GM19035 (cell line): ENCODE data around the gene DEXI.
A peak's percentile ranks its signal among the peaks of the same experiment; 100 is the strongest.
"Not testable (repeated sequence)": the region's sequence is repeated elsewhere in the genome, so short reads cannot be mapped to it uniquely, and the experiment has no call there.

Source experiments
- ATAC-seq: cut with Tn5 transposase; IDR thresholded peaks from one replicate; pipeline ENCODE4 v1.9.1; 2021; ENCODE audit not compliant: unreplicated experiment

Gene DEXI

DNA sequence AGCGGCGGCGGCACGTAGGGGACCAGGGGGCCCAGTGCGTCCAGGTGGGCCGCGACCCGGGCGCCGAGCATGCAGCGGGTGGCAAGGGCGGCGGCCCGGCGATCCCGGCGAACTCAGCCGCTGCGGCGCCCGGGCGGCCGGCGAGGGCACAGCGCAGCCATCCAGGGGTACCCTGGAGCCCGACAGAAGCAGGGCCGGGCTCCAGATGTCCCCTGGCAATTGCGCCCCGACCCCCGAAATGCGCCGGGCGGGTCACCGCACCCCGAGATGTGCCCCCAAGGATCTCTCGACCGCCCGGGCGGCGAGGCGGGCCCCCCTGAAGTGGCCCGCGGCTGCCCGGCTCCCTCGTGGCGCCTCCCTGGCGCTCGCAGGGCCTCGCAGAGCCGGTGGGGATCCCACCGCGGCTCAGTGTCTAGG lies 325 bp downstream of the DEXI start:
- ATAC-seq: peak; percentile 5

DNA sequence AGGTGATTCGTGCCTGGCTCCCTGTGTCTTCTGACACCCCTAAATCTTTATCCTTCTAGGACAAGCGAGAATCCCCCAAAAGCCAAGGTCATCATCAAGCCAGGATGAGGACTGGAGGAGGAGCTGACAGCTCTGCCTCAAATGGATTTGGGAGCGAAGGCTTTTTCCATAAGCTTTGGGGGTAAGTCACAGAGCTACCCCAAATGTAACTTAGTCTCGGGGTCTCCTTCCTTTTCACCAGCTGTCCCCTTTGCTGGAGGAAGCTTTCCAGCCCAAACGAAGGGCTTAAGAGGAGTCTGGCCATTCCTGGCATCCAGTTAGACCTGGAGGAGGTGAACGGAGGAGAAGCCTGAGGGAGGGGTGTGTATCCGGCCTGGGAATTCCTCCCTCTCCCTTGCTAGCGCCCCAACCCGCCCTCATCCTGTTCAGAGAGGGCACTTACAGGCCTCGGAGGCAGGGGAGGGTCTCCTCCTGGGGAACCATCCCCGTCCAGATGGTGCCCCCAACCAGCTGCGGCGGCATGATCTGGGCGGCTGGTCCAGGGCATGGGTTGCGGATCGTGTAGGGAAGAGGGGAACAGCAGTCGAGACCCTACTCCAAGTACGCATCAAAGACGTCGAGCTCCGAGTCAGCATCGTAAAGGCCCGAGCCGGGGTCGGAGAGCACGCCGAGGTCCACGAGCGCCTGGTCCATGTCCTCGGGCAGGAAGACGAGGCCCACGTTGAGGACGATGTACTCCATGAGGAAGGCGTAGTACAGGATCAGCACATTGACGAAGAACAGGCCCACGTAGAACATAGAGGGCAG lies 938 bp downstream of the DEXI start:
- no peak for ATAC-seq

DNA sequence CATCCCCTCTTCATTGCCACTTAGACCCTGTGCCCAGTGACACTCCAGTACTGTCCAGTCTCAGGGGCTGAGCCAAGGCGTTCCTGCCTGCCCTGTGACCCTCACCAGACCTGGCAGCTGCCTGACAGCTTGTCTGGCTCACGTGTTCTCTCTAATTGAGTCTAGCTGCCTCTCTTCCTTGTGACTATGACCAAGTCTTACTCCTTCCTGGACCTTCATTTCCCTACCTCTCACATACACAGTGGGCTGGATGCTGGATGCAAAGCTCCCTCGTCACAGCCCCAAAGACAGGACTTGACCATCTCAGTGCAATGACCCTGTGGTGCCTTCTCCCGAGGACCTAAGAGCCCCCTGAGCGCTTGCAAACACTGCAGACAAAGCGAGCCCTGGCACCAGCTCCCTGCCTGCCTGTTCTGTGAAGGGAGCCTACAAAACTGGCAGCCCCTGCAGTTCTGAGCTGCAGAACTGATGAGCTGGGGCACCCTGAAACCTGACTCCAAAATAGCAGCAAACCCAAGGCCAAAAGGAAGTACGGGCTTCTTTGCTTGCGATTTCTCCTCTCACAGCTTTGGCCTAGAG lies 1.7 kb downstream of the DEXI start:
- ATAC-seq: no peak

DNA sequence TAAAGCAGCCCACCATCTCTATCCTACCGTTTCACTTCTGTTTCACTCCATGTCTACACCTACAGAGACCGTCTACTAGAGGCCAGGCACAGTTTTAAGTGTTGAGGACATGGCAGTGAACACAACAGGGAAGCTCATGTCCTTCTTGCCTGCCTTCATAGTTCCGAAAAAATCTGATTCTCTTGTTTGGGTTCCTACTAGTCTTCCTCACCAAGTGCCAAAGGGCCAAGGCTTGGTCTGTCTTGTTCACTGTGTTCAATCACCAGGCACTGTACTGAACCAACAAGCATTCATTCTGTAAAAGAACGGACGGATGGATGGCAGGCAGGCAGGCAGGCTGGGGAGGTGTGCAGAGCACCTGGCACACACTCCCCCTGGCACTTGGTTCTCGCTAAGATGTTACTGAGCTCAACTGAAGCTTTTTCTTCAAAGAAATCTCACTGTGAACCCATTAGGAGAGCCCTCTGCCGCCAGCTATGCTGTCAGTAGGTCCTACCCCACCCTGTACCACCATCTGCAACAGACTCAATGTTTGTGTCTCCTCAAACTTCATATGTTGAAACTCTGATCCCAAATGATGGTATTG lies 2.5 kb downstream of the DEXI start:
- no peak for ATAC-seq

DNA sequence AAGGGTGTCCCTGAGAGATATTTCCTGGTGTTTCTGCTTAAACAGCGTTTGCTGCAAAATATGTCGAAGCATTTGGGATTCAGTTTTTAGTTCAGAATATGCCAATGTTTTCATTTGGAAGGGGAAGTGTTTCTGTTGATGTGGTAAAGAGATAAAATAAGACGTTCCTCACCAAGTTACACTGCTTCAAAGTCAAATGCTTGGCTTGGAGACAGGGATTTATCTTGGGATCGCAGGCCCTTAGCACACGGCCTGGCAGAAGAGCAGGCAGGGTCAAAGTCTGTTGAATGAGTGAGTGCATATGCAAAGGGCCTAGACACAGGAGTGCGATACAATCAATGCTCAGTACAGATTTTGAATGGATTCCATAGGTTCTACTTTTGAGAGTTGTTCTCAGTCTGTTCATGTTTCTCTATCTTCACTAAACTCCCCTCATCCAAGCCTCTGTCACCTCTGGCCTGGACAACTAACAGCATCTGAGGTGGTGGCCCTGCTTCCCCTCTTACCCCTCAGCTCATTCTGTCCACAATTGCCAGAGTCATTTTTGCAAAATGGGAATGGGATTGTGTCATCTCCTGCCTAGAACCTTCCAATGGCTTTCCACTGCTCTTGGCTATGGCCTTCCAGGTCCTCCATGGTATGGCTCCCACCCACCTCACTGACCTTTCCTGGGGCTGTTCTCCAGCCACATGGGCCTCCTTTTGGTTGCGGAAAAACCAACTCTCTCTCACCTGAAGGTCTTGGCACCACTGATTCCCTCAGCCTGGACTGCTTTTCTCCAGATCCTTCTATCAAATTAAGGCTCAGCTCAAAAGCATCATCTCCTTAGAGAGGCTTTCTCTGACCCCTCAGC lies 3.2 kb downstream of the DEXI start:
- no peak for ATAC-seq

DNA sequence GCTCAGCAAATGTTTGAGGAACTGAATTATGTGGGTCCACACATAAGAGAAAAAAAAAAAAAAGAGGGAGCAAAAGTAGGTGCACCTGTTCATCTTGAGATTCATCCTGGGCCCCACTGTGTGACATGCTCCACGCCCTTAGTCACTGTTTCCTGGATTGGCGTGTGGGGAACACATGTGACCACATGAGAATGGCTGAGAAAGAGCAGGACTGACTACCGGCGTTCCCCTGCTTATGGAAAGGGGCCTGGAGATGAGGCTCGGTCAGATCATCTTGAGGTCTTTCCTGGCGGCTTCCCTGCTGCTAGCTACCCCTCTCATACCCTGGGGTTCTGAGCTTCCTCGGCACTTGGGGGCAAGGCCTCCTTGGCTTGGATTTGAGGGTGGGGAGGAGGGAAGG lies 3.9 kb downstream of the DEXI start:
- ATAC-seq: no peak

DNA sequence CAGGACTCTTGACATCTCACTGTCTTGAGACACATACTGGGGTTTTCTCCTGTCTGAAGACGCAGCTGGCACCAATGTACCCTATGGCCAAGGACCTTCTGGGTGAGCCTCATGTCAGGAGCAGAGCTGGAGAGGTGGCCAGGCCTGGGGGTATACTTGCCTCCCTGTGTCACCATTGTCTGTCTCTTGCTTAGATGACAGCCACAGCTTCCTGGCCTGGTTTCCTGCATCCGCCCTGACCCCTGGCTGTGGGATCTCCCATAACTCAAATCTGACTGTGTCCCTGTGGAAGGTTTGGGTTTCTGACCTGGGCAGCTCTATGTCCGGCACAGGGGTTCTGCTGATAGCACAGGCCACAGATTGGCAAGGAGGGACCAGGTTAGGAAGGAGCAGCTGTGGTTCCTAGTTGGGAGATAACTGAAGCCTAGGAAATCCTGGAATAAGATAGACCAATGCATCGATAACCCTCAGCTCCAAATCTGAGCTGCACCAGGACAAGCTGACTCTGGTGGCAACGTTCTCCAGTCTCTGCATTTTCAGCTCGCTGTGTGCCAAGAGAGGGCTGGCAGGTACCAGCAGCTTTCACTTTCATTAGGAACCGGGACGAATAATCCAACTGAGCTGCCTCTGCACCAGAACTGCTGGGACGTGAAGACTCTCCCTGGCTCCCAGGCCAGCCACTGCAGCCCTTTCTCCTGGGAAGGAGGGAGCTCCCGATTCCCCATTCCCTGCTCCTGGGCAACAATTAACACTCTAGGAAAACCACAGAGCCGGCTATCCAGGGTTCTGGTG lies 5.0 kb downstream of the DEXI start:
- no peak for ATAC-seq

DNA sequence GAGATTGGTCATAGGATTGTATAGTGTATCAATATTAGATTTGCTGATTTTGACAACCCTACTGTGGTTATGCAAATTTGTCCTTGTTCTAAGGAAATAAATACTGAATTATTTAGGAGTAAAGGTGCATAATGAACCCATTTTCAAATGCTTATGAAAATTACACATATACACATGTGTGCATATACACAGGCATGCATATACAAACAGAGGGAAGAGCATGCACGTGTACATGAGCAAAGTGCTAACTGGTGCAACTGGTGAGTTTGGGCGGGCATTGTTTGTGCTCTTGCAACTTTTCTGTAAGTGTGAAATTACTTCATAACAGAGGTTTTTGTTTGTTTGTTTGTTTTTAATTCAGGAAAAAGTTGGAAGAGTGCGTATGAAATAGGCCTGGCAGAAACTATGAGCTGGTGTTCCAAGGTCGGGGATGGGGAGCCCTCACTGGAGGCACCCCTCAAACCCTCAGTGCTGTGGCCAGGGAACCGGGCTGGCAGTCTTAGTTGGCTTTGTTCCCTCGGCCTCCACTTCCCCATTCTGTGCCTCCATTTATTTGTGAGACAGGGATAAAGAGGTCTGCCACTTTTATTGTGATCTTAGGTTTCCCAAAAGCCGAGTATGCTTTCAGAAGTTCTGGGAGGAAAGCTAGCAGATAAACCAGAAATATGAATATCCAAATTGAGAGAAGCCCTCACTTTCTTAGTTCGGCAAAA lies 5.8 kb downstream of the DEXI start:
- no peak for ATAC-seq

DNA sequence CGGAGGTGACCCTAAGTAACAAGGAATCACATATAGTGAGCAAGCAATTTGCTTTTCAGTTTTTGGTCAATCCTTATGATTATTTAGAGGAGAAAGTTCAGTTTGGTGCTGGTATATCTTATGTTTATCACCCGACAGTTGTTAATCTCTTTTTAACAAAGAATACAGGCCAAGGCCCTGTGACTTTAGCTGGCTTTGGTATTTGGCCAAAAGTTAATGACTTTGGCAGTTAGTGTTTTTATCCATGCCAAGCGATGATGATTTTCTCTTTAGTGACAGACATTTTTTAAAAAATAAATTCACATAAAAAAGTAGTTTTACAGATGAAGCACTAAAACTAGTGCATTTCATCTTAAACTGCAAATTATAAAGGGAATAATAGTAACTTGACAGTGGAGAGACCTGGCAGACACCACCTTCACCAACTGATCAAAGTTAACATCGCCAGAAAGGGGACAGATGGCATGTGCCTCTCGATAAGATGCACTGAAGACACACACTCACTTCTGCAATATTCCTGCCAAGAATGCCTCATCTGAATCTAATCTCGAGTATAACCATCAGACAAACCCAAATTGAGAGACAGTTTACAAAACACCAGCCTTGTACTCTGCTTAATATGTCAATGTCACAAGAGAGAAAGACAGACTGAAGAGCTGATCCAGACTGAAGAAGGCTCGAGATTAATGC lies 6.9 kb downstream of the DEXI start:
- no peak for ATAC-seq

DNA sequence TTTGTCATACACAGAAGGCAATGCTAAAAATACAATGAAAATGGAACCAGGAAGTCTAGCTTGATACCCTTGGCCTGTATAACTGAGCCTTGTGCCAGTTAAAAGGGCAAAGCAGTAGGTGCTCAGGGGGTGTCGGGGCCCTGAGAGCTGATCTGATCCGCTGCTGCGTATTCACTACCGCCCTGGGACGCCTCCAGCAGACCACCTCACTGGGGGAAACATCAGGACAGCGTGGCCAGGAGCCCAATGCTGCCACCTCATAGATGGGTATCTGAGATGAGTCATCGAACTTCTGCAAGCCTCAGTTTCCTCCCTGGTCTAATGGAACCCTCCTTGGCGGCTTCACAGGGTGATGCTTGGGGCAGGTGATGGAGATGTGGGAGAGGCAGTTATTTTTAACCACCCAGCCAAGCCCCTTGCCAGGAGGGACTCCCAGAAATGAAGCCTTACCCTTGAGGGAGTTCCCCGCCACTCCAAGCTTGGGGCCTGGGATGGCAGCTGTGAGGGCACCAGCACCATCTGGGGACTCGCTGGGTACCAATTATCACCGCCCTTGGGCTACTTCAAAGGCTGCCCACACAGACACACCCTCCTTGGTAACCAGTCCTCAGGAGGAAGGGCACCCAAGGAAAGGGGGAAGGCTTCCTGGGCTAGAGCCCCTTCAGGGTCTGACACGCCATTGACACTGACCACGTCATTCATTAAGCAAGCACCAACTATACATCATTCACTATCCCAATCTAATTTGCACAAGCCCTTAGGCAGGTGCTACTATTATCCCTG lies 7.8 kb downstream of the DEXI start:
- ATAC-seq: no peak

DNA sequence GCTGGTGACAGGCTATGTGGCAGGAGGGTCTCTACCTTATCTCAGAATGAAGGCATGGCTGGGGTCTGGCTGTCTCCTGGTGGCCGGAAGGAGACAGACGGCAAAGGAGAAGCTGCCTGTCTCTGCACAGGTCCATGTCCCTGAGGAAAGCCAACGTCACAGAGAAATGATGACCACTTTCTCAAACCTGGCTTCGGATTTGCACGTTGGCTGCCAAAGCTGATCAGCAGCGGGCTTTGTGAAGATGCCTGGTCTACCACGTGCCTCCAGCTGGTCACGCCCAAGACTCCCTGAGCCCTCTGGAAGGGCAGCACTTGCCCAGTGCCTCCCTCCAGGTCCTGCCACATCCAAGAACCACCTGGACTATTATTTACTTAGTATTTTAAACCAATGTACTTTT lies 8.4 kb downstream of the DEXI start:
- no peak for ATAC-seq

DNA sequence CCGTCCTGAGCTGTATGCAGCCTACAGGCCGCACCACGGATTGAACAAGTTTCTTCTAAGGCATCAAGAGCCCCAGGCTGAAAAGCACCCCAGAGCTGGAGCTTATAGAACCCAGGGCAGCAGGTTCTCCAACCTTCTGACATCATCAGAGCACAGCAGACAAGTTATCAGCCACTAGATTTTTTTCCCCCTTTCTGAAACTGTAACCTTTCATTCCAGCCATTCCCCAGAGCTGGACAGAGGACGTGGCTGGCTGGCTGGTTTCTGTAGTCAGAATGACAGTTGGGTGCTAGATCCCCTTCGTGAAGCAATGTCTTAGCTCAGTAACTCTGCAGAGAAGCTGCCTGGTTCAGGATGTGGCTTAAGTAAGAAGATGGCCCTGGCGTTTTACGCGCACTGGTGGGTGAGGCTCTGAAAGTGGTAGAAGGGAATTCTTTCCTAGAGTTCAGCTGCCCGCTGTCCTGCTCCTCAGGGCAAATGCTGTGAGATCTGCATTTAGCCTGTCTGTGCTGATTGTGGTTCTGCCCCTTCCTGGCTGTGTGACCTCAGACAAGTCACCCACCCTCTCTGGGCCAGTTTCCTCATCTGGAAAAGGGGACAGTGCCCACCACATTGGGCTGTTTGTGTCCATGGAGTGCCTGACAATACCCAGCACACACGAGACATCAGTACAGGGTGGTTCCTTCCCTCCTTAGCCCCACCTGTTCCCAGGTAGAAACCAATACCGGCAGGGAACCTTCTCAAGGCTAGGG lies 9.1 kb downstream of the DEXI start:
- ATAC-seq: no peak

DNA sequence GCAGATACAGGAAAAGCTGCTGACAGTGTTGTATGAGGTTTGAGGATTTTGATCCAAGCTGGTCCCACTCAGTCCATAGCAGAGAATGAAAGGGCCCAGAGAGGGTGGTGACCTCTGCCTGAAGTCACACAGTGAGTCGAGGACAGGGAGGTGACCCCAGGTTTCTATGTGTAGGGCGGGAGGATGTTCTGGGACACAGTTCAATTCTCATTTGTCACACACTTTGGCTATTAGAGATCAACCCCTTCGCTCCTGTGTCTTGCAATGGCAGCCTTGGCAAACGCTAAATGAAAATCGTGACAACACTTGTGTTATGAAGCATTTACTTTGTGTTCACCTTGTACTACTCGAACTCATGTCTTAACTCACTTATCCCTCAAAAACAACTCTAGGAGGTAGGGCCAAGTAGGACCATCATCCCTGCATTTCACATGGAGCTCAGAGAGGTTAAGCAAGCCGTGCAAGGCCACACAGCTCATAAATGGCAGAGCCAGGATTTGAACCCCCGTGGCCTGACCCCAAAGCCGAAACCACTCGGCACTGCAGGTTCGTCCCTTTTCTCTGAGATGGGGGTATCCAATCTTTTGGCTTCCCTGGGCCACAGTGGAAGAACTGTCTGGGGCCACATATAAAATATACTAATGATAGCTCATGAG lies 10.2 kb downstream of the DEXI start:
- ATAC-seq: no peak

DNA sequence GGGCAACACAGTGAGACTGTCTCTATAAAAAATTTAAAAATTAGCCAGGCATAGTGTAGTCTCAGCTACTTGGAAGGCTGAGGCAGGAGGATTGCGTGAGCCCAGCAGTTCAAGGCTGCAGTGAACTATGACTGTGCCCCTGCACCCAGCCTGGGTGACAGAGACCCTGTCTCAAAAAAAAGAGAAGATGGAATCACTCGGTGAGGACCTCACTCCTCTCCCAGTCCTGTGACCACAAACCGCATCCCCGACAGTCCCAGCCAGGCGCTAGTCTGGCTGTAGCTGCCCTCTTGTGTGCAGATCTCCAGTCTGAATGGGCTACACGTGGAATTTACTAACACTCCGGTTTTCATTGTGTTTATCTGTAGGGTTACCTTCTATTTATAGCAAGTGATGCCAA lies 11.1 kb downstream of the DEXI start:
- ATAC-seq: no peak

DNA sequence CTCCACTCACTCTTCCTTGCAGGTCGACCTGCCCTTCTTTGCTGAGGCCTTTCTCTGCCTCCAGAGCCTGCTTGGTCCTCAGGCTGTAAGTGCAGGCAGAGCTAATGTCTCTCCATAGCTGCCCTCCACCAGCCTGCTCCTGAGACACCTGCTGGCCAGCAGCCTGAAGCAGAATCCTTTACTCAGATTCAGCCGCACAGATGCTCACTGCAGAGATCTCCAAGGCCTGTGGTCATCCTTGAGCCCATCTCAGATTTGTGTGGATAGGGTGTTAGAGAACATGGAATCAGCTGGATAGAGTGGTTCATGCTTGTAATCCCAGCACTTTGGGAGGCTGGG lies 11.5 kb downstream of the DEXI start:
- no peak for ATAC-seq

DNA sequence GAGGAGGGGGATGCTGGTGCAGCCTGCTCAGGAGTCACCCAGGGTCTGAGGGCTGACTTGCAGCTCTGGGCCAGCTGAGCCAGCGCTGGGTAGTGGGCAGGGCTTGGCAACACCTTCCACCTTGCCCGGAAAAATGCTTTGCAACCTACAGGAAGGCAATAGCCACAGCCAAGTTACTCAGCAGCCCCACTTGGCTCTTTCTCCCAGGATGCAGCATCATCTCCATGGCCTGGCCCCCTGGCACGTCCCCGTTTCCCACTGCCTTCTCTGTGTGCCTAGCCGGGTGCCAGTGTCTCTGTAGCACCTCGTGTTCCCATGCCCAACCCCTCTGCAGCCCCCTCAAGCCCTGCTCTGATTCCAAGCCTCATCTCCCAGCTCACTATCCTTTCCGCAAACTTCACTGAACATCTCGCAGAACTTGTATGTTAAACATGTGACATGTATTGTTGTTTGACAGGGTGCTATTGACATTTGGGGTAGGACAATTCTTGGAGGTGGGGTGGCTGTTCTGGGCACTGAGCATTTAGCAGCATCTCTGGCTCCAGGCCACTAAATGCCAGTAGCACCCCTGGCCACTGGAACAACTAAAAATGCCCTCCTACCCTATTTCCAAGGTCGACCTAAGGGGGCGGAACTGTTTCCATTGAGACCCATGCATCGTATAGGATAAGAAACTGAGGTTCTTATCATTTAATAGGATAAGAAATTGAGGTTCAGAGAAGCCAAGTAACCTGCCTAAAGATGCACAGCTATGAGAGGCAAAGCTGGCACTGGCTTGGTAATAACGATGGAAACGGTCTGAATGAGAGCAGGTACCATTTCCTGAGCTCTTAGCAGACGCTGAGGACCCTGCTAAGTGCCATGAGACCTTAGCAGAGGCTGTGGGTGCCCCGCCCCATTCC lies 12.2 kb downstream of the DEXI start:
- no peak for ATAC-seq

DNA sequence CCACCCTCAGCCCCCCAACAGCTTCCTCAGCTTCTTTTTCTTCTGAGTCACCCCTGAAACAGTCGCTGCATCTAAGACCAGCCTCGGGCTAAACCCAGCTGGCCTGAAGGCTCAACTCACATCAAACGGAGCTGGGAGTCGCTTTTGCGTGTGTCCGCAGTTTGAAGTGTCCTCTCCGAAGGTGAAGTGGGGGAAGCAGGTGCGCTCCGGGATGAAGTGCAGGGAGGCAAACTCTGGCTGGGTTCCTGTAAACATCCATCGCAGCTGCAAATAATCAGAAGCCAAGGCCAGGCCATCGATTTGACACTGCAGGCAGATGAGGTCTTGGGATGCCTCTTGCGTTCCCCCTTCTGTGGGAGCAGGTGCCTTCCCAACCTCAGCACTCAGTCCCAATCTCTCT lies 13.2 kb downstream of the DEXI start:
- not testable (repeated sequence) for ATAC-seq
